ENCODE measurements around the gene USP31.
"Not testable (repeated sequence)": the region's sequence is repeated elsewhere in the genome, so short reads cannot be mapped to it uniquely, and the experiment has no call there.

Gene USP31

DNA sequence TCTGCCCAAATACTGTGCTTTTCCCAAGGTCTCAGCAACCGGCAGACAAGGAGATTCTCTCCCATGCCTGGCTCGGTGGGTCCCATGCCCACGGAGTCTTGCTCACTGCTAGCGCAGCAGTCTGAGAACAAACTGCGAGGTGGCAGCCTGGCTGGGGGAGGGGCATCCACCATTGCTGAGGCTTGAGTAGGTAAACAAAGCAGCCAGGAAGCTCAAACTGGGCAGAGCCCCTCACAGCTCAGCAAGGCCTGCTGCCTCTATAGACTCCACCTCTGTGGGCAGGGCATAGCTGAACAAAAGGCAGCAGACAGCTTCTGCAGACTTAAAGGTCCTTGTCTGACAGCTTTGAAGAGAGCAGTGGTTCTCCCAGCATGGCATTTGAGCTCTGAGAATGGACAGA is 55.1 kb downstream of the USP31 start:
- DNase-seq (ENCODE audit: low read depth in 3 of 3): not testable (repeated sequence)

DNA sequence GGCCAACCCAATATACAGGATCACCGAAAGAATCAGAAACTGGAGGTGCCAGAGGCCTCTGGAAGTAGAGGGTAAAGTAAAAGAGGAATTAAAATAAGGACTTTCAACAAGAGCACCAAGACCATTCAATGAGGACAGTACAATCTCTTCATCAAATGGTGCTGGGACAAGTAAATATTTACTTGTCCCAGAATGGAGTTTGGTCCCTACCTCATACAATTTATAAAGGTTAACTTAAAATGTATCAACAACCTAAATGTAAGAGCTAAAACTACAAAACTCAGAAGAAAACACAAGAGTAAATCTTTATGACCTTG is 56.5 kb downstream of the USP31 start:
- no peak for DNase-seq (ENCODE audit: low read depth in 3 of 3)

DNA sequence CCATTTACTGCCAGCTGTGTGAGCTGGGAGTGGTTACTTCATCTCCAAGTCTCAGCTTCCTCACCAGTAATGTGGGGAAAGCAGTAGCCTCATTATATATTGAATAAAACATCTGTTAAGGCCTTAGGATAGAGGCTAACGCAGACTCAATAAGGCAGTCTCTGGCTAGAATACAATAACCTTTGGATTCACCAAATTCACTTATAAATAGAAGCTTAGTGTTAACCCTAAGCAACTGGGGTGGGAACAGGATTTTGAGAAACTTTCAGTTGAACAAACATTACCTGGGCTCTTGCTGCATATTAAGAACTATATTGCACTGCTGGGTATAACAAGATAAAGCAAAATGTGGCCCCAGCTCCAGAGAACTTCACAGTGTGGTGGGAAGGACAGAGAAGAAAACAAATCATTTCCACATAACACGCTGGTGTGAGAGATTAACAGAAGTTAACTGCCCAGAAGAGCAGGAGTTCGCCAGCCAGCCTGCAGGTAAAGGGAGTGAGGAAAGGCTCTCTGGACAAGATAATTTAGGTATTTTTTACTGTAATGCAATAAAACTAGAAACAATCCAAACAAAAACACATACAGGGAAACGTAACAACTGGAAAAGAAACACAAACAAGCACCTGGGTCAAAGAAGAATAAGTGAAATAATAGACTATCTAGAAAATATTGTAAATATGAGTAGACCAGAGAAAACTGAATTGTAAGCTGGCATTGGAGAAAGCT is 57.0 kb downstream of the USP31 start:
- no peak for DNase-seq (ENCODE audit: low read depth in 3 of 3)

DNA sequence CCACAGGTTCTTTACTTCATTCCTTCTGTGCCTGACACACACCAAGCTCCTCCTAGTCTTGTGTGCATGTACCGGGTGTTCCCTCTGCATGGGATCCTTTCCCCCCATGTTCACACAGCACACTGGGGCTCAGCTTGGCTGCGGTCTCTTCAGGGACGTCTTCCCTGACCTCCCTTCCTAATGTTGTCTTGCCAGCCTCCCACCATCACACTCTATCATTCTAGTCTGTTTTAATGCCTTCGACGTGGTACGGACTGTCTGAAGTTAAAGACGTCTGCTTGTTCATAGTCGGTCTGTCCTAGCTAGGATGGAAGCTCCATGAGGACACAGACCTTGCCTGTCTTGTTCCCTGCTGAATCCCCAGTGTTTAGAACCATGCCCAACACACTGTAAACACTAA is 60.1 kb downstream of the USP31 start:
- DNase-seq (ENCODE audit: low read depth in 3 of 3): no peak

DNA sequence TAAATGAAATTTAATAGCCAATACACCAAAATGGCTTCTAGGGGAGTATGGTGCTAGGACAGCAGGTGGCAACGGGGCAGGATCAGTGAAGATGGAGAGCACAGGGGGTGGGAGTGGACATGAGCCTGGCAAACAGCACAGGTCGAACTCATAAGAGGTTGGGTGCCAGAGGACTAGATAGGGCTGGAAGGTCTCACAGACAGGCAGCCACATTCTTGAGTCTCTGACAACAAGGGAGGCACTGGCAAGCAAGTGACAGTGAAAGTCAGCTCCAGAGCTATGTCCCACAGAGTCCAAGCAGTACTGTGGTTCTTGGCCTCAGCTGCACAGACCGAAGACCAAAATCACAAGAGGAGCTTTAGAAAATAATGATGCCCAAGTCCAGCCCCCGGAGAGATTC is 61.2 kb downstream of the USP31 start:
- DNase-seq (ENCODE audit: low read depth in 3 of 3): no peak

DNA sequence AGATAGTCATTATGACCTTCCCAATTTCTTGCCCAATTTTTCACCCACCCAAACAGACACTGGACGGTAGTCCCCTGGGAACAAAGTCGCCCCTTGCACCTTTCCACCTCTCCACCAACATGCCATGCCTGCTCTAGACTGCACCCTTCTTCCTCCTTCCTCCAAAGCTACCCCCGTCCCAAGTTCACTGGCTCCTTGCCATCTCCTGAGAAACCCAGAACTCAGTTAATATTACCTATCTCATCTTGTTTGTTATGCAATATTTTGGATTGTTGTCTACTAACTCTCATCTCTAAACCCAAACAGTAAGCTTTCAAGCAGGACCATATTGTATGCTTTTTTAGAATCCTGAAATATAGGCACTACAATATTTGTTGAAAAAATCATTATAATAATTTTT is 63.3 kb downstream of the USP31 start:
- DNase-seq (ENCODE audit: low read depth in 3 of 3): no peak

DNA sequence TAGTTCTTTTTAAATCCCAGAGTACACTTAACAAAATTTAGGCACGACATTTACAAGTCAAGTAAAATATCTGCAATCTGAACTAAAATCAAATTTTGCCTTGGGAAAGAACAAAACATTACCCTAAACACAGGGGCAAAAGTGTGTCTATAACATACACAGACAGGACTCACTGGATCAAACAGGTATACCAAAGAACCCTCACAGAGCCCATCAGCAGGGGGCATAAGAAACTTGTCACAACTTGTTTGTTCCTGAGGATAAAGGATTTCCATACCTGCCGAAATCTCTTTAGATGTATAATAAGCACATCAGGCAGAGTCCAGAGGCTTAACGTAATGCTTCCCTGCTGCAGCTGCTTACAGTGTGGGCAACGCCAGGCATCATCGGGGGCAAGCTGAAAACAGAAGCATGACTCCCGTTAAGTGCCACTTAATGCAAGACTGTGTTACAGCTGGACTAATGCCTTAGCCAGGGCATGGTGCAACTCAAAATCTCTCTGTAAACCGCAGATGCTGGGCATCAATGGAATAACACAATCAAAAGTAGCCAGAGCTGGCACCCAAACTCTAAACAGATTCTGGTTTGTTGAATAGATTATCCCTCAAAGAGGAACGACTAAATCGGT is 67.0 kb downstream of the USP31 start:
- no peak for DNase-seq (ENCODE audit: low read depth in 3 of 3)

DNA sequence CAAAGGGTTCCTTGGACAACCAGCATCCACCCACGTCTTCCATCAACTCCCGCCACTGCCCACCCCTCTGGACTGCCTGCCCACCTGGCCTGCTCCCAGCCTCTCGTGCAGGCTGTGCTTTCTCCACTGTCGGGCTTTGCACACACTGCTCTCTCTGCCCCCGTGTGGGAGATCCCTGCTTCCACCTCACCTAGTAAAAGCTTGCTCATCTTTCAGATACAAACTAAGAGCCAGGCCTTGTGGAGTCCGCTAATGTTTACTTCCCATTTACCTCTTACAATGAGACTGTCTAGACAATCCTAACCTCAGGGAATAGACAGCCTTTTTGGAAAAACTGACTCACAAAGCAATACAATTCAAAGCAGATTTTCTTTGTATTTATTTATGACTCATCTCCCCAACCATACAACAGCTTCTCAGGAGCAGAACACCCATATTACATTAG is 67.6 kb downstream of the USP31 start:
- DNase-seq (ENCODE audit: low read depth in 3 of 3): no peak

DNA sequence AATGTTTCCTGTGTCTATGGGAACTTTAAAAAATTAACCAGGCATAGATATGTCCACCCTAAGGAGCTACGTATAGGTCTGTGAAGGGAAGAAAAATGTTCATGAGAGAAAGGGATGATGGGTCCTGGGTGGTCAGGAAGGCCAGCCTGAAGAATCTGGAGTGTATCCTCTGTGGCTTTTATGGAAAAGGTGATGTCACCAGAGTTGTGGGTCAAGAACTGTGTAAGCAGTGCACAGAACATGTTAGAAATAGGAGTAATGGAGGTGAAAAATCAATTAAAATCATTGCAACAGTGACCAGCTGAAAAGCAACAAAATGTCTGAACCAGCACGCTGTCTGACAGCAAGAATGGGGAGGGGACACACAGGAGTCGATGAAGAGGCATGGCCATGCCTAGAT is 68.5 kb downstream of the USP31 start:
- no peak for DNase-seq (ENCODE audit: low read depth in 3 of 3)

DNA sequence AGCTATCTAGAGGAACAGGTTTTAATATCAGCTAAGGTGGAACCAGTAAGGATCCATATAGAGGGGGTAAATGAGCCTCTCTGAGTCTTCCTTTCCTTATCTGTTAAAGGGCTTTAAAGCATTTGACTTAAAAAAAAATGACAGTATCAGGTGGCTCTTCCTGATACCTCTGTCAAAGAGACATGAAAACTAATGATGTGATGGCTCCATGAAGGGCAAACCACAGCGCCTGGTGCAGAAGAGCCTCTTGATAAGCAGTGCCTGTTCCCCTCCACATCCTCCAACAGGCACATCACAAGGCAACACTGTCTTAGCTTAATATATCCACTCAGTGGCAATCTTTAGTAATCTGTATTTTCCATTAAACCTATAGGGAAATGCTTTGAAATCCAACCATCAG is 68.9 kb downstream of the USP31 start:
- no peak for DNase-seq (ENCODE audit: low read depth in 3 of 3)

DNA sequence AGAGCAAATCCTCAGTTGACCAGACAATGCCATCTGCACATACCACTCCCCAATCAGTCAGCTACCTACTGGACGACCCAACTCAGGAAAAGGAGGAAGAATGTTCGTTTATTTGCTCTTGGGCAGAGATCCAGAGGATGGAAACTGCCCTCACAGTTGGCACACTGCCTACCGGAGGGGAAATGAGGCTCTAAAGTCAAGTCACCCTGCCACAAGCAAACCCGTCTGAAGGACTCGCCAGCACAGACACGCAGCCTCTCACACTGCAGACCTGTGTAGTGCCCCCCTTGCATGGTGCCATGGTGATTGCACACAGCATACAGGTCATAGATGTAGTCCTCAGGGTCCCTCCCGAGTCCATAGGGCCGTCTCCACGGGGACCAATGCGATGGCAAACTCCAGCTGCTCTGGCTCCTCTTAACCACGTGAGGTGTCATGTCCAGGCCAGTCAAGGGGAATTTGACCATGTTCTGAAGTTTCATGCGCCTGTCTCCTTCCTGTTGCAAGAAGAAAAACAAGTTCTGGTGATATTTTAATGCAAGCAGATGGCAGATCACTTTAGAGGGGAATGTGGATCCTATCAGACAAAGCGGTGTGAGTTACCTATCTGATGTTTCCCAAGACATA is 69.5 kb downstream of the USP31 start:
- DNase-seq (ENCODE audit: low read depth in 3 of 3): no peak

DNA sequence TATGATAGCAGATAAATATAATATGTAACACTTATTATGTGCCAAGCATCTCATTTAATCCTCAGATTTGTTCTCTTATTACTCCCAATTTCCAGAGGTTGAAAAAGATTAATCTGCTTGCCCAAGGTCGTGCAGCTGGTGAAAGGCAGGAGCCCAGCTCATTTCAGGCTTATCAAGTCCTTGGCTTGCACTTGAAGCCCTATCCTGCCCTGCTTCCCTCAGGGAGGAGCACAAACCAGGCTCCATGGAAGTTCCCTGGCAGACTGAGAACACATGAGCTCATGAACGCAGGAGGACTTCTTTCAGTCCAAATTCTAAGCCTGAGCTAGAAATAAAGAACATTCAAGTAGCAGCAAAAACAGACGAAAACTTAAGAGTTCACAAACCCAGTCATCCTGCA is 74.8 kb downstream of the USP31 start:
- no peak for DNase-seq (ENCODE audit: low read depth in 3 of 3)

DNA sequence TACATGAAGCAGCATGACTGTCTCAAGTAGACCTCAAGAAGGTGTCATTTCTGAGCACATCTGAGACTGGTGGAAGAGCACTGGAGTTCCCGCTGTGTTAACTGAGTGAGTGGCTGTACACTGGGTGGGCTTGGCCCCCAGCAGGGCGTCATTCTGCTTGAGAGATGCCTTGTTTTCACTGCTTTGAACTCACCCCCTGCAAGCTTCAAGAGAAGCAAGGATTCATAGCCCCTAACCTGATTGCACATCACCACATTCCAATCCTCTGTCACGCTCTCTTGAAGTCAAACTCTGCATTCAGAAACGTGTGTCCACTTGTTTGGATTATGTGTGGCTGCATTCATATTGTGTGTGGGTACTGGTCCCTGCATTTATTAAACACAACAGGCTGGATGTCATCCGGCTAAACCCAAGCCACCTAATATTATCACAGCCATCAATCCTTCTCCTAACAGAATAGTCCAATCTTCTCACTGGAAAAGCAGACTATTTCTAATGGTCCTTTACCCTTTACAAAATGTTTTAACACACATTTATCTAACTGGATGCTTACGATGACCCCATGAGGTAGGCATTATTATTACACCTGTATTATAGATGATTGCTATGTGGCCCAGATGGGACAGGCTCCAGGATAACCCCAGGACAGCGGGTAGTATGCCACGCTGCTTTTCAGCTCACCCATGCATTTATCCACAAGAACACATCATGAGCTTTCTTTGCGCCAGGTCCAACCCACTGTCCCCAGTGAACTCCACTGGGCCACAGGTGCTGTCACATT is 76.3 kb downstream of the USP31 start:
- no peak for DNase-seq (ENCODE audit: low read depth in 3 of 3)

DNA sequence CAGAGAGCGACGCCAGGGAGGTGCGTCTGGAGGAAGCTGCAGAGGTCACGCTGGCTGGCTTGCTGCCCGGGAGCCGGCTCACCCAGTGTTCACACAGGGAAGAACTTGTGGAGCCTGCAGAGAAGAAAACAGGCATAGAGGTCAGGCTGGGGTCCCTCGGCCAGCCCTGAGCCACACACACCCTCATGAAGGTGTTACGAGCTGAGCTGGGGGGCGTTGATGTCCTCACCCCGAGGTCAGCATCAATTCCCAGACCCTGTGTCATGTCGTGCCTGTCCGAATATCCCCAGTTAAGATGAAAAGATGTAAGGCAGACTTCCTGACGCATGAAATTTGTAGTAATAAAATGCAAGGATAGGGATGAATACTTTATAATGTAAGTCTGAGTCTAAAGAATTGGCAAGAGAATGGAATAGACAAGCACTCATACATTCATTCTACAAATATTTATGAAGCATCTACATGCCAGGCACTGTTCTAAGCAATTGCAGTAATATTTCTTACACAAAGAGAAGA is 77.1 kb downstream of the USP31 start:
- no peak for DNase-seq (ENCODE audit: low read depth in 3 of 3)

DNA sequence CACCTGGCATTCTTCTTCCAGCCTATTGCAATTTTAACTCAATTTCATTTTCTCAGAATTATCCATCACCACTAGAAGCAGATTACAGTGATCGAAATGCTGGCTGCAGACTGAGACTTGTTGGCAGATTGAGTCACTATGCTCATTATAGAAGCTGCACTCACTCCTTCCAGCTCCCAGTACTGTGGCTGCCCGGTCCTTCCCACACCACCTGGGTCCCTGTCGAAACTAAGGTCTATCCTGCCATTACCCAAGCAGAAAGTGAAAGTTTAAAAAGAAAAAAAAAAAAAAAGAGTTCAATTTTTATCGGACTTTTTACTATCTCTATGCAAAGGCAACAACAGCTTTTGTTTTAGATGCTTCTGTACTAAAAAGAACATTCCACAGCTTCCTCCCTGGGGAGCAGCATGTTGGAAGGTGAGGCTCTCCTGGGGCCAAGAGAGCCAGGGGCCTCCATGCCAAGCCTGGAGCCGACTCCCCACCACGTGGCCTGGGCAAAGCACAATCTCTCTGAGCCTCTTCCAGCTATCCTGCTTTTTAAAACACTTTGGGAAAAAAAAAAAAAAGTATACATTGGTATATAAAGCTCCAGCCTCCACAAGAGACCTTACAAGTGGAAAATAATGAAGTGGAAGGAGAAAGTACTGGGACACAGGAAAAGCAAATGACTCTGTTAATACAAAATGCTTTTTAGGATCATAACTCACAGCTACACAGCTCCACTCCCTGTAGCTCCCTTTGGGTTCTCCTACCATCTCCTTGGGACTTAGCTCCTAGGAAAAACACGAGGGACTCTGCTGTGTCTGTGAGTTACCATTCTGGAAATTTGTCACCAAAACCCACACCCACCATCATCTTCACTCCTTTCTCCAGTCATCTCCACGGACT is 77.8 kb downstream of the USP31 start:
- DNase-seq (ENCODE audit: low read depth in 3 of 3): no peak

DNA sequence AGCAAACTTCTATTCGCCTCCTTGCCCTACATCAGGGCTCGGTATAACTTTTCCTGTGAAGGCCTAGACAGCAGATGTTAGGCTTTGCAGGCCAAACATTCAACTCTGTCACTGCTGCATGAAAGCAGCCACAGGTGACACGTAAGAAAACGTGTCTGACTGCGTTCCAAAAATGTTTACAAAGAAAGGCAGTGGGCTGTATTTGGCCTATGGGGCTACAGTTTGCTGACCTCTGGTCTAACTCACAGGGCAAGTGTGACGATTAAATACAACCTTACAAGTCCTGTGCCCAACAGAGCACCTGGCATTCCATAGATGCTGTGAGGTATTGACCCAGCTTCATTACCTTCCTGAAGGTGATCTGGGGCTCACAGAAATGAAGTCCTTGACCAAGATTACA is 79.4 kb downstream of the USP31 start:
- no peak for DNase-seq (ENCODE audit: low read depth in 3 of 3)

DNA sequence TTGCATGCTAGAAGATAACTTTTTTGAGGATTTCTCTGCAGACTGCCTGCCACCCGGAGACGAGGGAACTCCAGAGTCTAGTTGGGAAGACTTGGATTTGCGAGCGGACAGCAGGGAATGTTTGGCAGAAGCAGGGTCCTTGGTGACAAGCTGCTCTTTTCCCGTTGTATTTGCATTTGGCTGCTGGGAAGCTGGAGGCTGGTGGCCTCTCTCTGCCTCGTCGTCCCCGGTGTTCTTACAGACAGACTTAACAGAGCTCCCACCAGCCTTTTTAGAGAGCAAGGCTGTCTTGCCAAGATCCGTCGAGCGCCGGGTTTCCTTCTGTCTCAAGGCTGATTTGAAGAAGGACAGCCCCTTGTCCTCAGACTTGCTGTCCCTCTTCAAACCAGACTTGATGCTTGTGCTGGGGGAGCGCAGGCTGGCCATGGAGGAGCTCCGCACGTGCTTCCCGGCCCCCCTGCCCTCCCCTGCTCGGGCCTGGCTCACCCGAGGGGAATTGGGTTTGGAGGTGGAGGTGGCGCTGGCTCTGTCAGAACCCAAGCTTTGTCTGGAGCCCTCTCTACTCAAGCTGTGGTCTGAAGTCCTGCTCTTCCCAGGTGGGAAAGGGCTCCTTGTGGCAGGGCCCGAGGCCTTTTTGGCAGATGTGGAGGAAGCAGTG is 81.0 kb downstream of the USP31 start:
- no peak for DNase-seq (ENCODE audit: low read depth in 3 of 3)

DNA sequence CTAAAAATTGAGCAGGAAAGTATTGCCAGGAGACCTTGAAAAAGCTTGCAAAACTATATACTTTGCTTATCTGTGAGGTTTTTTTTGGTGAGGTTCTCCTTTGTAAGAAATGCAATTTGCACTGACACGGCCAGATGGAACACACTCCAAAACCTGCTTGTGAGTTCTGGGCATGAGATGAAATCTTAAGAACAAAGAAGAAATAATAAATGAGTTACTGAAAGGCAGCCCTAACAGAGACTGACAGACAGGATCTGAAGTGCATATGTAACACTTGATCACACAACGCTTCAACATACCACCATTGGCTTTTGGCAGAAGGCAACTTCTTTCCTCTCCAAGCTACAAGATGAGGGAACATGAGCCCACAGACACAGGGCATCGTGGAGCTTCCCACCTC is 82.6 kb downstream of the USP31 start:
- DNase-seq (ENCODE audit: low read depth in 3 of 3): no peak

DNA sequence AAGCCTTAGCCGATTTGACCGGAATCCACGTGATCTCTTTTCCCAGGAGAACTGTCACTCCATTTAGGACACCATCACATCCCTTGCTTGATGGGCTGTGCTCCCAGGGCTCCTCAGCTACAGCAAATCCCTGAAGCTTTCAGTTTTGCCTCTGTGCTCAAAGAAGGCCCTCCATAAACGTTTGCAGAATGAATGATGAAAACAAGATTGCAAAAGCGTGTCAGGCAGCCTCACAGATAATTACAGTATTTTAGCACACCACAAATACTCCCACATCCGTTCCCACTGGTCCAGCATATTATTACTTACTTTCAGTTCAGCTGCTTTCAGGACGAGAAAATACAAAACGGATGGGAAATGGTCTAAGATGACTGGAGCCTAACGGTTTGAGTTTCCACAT is 84.6 kb downstream of the USP31 start:
- DNase-seq (ENCODE audit: low read depth in 3 of 3): no peak

DNA sequence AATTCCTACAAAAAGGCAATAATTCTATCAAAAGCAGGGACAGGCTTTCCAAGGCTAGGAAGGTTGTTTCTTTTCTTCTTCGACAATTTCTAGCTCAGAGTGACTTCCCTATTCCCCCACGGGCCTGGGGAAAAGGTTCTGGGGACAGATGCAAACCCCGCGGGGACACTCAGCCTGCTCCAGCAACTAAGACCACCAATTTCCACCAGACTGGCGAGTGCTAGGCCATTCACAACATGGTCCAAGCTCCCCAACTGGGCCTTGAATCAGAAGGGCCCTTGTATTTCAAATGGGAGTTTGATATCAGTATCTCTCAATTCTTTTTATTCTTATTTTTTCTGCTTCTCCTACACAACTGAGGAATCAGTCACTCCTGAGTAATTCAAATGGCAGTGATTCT is 86.7 kb downstream of the USP31 start:
- DNase-seq (ENCODE audit: low read depth in 3 of 3): no peak

DNA sequence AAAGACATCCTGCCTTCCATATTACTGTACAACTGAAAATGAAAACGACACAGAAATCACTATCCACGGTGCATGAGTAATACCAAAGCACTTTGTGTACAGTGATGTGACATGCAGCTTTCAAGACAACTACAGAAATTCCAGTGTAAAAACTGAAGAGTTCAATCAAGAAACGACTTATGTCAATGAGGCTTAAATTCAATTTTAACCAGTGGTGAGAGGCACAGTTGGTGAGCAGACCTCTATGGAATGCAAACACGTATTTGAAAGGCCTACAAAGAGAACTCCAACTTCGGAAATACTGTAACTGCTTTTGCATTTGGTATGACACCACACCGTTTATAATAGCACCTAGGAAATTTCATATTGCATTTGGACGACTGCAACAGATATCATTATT is 87.6 kb downstream of the USP31 start:
- DNase-seq (ENCODE audit: low read depth in 3 of 3): no peak
